Colonic mucosa (tissue), 4 donors: ENCODE data around the gene VPS8. TPM values are rescaled to one million over a fixed set of nuclear protein-coding genes. Genes with fewer than 3 reads are reported as not detected.

Experiments used
- DNase-seq: peaks from one replicate; pipeline ENCODE4 v3.0.0-alpha.2; 2020
- H3K27ac ChIP-seq: fragments of 200-600 bp; one replicate; pipeline ENCODE4 v1.8.0; 2021
- H3K27me3 ChIP-seq: fragments of 200-600 bp; one replicate; pipeline ENCODE4 v1.8.0; 2021
- H3K36me3 ChIP-seq: fragments of 200-600 bp; one replicate; pipeline ENCODE4 v1.8.0; 2021
- H3K4me1 ChIP-seq: fragments of 200-600 bp; one replicate; pipeline ENCODE4 v1.8.0; 2021; ENCODE audit warnings: mild to moderate bottlenecking
- H3K4me3 ChIP-seq: fragments of 200-600 bp; one replicate; pipeline ENCODE4 v1.8.0; 2021
- H3K9ac ChIP-seq, 2 donors: one replicate each; pipeline ENCODE4 v1.7.0; 2013; ENCODE audit warnings: control low read depth in 2 of 2, low read depth in 2 of 2, low read length in 2 of 2
- H3K9me3 ChIP-seq: fragments of 200-600 bp; one replicate; pipeline ENCODE4 v1.8.0; 2021
- CTCF ChIP-seq: fragments of 200-600 bp; IDR thresholded peaks from one replicate; pipeline ENCODE4 v1.8.0; 2022; ENCODE audit warnings: antibody characterized with exemption, mild to moderate bottlenecking
- intact Hi-C: fragments of 100-400 bp; cut with DNase I; formaldehyde crosslinking; loops from one replicate; pipeline ENCODE4 v1.14.1; 2022
- total RNA-seq, 2 donors: library from RNA; stranded (reverse); fragmentation: NEBNext Ultra II Directional in 1 of 2; extraction: Animal tissue kit (Norgen Biotek cat#: 25700) in 1 of 2; gene quantifications; one replicate each; pipeline ENCODE4 v1.2.1, GENCODE V29; 2021
- donor health status: healthy.
- donor health status: DM: no; HTN: no; CAD: no.
- donor health status: DM: no; HTN: no; CAD: no.

Gene VPS8
- total RNA-seq, 2 donors from 2014 or later = 43.7 to 54.8 TPM

- no peaks in the 10 kb centered on the region for H3K4me1 ChIP-seq
- no peak overlapping the region for H3K9ac ChIP-seq
- intact Hi-C loops = no loop called here
- H3K27me3 ChIP-seq = no peaks in the 10 kb centered on the region
- no peak overlapping the region for H3K27ac ChIP-seq
- H3K4me3 ChIP-seq = no peak overlapping the region
- DNase-seq = no peak
- H3K9me3 ChIP-seq = no peaks in the 10 kb centered on the region
- H3K36me3 ChIP-seq = no peaks in the 10 kb centered on the region
- no peak for TF ChIP-seq CTCF
Measured at GRCh38 chr3:184941408-184941807, 129.4 kb downstream of the VPS8 start.

- intact Hi-C loops = no loop called here
Measured at GRCh38 chr3:184942735-184943134, 130.8 kb downstream of the VPS8 start.

GRCh38 chr3:184944241-184944640, 132.3 kb downstream of the VPS8 start:
- no peak for TF ChIP-seq CTCF
- no peak for DNase-seq
- H3K9me3 ChIP-seq = no peaks in the 10 kb centered on the region
- intact Hi-C loops = no loop called here
- H3K4me3 ChIP-seq = no peak overlapping the region
- H3K27ac ChIP-seq = no peak overlapping the region
- H3K9ac ChIP-seq = no peak overlapping the region
- no peaks in the 10 kb centered on the region for H3K4me1 ChIP-seq
- H3K27me3 ChIP-seq = no peaks in the 10 kb centered on the region
- no peaks in the 10 kb centered on the region for H3K36me3 ChIP-seq

More at GRCh38 chr3:184942735-184943134, 130.8 kb downstream of the VPS8 start:
- no peak overlapping the region for H3K4me3 ChIP-seq
- no peak overlapping the region for H3K27ac ChIP-seq
- no peak overlapping the region for H3K9ac ChIP-seq
- no peak for TF ChIP-seq CTCF
- H3K4me1 ChIP-seq = no peaks in the 10 kb centered on the region
- no peaks in the 10 kb centered on the region for H3K36me3 ChIP-seq
- DNase-seq = no peak
- no peaks in the 10 kb centered on the region for H3K9me3 ChIP-seq
- no peaks in the 10 kb centered on the region for H3K27me3 ChIP-seq

GRCh38 chr3:184945886-184946625, 134.1 kb downstream of the VPS8 start:
- Histone ChIP-seq H3K36me3 (no peaks in the 10 kb centered on the region), H3K4me3 (no peak overlapping the region), H3K9ac (no peak overlapping the region), H3K27me3 (no peaks in the 10 kb centered on the region), H3K27ac (no peak overlapping the region), H3K9me3 (no peaks in the 10 kb centered on the region), H3K4me1 (no peaks in the 10 kb centered on the region)
- DNase-seq = no peak
- TF ChIP-seq CTCF = no peak
- intact Hi-C loops = no loop called here

- intact Hi-C loops = no loop called here
- H3K27me3 ChIP-seq = no peaks in the 10 kb centered on the region
- H3K4me1 ChIP-seq = no peaks in the 10 kb centered on the region
- TF ChIP-seq CTCF = no peak
- H3K9ac ChIP-seq = no peak overlapping the region
- DNase-seq = no peak
- no peaks in the 10 kb centered on the region for H3K9me3 ChIP-seq
- H3K27ac ChIP-seq = no peak overlapping the region
- no peaks in the 10 kb centered on the region for H3K36me3 ChIP-seq
- H3K4me3 ChIP-seq = no peak overlapping the region
Measured at GRCh38 chr3:184946917-184947316, 135.0 kb downstream of the VPS8 start.
